Measurements from ENCODE around the gene CCR8.

DNA sequence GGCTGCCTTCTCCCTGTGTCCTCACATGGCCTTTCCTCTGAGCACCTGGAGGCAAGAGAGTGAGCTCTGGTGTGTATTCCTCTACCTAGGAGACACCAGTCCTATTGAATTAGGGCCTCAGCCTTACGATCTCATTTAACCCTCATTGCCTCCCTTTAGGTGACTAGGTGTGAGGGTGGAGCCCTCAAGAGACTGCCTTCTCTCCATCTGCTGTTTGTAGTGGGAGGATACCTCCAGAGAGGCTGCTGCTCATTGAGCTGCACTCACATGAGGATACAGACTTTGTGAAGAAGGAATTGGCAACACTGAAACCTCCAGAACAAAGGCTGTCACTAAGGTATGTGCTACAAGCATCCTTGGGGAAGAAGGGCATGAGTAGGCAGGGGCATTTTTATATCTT lies at the start of gene CCR8:
- TF ChIP-seq, protein P1, sequence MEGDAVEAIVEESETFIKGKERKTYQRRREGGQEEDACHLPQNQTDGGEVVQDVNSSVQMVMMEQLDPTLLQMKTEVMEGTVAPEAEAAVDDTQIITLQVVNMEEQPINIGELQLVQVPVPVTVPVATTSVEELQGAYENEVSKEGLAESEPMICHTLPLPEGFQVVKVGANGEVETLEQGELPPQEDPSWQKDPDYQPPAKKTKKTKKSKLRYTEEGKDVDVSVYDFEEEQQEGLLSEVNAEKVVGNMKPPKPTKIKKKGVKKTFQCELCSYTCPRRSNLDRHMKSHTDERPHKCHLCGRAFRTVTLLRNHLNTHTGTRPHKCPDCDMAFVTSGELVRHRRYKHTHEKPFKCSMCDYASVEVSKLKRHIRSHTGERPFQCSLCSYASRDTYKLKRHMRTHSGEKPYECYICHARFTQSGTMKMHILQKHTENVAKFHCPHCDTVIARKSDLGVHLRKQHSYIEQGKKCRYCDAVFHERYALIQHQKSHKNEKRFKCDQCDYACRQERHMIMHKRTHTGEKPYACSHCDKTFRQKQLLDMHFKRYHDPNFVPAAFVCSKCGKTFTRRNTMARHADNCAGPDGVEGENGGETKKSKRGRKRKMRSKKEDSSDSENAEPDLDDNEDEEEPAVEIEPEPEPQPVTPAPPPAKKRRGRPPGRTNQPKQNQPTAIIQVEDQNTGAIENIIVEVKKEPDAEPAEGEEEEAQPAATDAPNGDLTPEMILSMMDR (IDR thresholded peaks at IDR 0.05 in 4 of 5, conservative IDR thresholded peaks at IDR 0.05 in 1 of 5), result no peak
- TF ChIP-seq POLR2A (IDR thresholded peaks at IDR 0.05), result no peak

Data from gastrocnemius medialis (tissue), 4 donors.